Muscle layer of duodenum (tissue), 2 donors: ENCODE measurements around the gene FBXL2.

Source experiments
- H3K27ac ChIP-seq: one replicate; pipeline ENCODE4 v1.7.0; 2013; ENCODE audit warnings: mild to moderate bottlenecking, low read length
- H3K27me3 ChIP-seq: one replicate; pipeline ENCODE4 v1.7.0; 2013; ENCODE audit warnings: low read depth, mild to moderate bottlenecking, control low read depth, low read length
- H3K36me3 ChIP-seq, 2 donors: one replicate each; pipeline ENCODE4 v1.7.0; 2013; ENCODE audit warnings: low read length in 2 of 2, control low read depth in 1 of 2, mild to moderate bottlenecking in 1 of 2; ENCODE audit not compliant: insufficient read depth in 2 of 2, control insufficient read depth in 1 of 2
- H3K4me1 ChIP-seq, 2 donors: one replicate each; pipeline ENCODE4 v1.7.0; 2013; ENCODE audit warnings: low read length in 2 of 2, mild to moderate bottlenecking in 2 of 2, control low read depth in 1 of 2, moderate library complexity in 1 of 2; ENCODE audit not compliant: insufficient read depth in 2 of 2, control insufficient read depth in 1 of 2
- H3K4me3 ChIP-seq, 2 donors: one replicate each; pipeline ENCODE4 v1.7.0; 2013; ENCODE audit warnings: low read length in 2 of 2, low read depth in 1 of 2, mild to moderate bottlenecking in 1 of 2
- H3K9me3 ChIP-seq, 2 donors: one replicate each; pipeline ENCODE4 v1.7.0; 2013; ENCODE audit warnings: low read length in 2 of 2, control low read depth in 1 of 2, mild to moderate bottlenecking in 1 of 2; ENCODE audit not compliant: control insufficient read depth in 1 of 2
- donor health status: healthy.

The FBXL2 gene, protein sequence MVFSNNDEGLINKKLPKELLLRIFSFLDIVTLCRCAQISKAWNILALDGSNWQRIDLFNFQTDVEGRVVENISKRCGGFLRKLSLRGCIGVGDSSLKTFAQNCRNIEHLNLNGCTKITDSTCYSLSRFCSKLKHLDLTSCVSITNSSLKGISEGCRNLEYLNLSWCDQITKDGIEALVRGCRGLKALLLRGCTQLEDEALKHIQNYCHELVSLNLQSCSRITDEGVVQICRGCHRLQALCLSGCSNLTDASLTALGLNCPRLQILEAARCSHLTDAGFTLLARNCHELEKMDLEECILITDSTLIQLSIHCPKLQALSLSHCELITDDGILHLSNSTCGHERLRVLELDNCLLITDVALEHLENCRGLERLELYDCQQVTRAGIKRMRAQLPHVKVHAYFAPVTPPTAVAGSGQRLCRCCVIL

DNA sequence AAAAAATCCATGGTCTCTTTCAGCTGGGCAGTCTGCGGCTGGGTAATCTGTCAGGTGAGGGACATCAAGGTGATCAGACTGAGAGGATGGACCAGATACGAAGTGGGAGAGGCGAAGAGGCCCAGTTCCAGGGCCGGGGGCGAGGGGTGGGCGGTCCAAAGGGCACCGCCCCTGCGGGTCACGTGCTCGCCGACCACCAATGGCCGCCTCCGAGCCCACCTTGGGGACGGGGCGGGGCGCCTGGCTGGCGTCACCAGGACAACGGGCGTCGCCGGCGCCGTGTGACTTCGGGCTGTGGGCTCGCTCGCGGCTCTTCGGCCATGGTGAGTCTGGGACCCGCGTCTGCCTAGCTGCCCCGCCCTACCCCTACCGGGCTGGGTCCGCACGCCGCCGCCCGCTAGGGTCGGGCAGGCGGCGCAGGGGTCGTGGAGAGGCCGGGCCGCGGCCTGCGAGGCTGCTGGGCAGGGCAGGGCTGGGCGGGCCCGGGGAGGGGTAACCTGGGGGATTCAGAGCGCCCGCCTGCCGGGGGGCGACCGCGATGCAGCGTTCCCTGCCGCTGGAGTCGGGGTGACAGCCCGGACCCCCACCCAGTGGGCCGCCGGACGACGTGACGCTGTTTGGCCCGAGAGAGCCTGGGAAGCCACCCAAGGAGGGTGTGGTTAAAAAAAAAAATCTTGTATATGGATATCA, at the start of gene FBXL2:
Gene FBXL2, plus strand, starts transcription at position 250 of the 690 bp plus-strand sequence. Its CDS starts 71 bp downstream, at position 321.
- H3K9me3 ChIP-seq, result no peaks in the 10 kb centered on the region
- H3K27ac ChIP-seq, result no peak within 1 kb of the TSS
- H3K36me3 ChIP-seq, result no peaks in the 10 kb centered on the region
- no peaks in the 10 kb centered on the region for H3K27me3 ChIP-seq
- H3K4me3 ChIP-seq, result peak within 1 kb of the TSS; percentile 71 to 80
- H3K4me1 ChIP-seq, result peaks cover 0 to 5% of the 10 kb centered on the region in 2 donors

DNA sequence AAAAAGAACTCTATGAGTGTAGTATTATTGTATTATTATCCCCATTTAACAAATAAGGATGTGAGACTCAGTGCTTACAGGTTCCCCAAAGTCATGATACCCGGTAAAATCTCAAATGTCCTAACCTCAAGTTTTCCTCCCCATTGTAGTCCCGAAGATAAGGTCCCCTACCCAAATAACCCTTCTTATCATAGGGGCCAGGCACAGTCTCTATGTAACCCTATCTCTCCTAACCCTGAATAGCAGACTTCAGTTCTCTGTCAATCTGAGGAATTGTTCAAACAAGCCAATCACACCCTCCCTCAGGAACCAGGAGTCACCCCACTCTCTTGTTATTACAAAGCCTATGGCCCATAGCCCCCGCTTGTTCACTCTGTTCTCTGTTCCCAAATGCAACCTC, 48.2 kb upstream of the FBXL2 start:
- H3K36me3 ChIP-seq, result no peaks in the 10 kb centered on the region
- H3K4me1 ChIP-seq, result no peaks in the 10 kb centered on the region
- H3K4me3 ChIP-seq, result no peak overlapping the region
- no peaks in the 10 kb centered on the region for H3K9me3 ChIP-seq
- no peaks in the 10 kb centered on the region for H3K27me3 ChIP-seq
- H3K27ac ChIP-seq, result no peak overlapping the region

DNA sequence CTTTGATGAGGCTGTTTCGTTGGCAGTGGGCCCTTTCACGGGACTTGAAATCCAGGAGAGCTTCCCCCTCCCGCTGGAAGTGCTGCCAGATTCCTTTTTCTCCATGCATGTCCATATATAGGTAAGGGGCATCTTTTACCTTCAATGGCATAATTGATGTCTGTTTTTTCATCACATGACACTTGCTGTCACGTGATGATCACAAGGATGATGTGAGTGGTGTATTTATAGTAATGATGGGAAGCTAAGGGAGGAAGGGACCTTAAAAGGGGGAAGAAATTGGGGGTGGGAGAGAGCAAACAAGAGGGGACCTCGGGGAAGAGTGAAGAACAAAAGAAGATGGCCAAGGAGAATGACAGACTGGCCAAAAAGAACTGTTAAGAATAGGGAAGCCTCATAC, 47.3 kb upstream of the FBXL2 start:
- Histone ChIP-seq H3K4me3 (no peak overlapping the region), H3K9me3 (no peaks in the 10 kb centered on the region), H3K27ac (no peak overlapping the region), H3K4me1 (no peaks in the 10 kb centered on the region), H3K27me3 (no peaks in the 10 kb centered on the region), H3K36me3 (no peaks in the 10 kb centered on the region)

DNA sequence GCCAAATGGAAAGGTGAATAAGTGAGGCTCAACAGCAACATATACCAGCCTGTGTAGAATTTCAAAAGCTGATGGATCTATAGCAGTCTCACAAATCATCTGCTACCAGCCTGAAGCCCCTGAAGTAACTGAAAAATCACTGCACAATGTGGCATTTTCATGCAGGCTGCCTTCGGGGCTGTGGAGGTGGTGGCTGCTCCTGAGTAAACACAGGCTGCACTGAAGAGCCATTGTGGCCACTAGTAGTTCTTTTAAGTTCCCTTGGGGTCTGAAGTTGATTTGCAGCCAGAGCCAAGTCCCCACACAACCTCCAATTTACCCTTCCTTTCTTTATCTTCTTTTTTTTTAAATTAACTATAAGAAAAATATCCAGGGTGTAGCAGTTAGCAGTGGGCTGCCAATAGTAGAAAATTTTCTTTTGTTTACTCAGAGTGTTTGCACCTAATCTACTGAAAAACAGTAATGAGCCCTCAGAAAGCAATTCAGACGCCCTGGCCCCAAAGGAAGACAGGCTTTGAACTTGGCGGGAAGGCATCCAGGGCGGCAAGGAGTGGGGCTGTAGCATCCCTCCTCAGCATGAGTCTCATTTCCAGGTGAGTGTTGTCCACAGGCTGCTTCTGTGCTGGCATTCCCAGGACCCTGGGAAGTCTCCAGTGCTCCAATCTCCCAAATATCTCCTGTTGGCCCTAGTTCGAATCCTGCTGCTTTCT, 45.3 kb upstream of the FBXL2 start:
- H3K27me3 ChIP-seq, result no peaks in the 10 kb centered on the region
- no peaks in the 10 kb centered on the region for H3K36me3 ChIP-seq
- no peaks in the 10 kb centered on the region for H3K4me1 ChIP-seq

DNA sequence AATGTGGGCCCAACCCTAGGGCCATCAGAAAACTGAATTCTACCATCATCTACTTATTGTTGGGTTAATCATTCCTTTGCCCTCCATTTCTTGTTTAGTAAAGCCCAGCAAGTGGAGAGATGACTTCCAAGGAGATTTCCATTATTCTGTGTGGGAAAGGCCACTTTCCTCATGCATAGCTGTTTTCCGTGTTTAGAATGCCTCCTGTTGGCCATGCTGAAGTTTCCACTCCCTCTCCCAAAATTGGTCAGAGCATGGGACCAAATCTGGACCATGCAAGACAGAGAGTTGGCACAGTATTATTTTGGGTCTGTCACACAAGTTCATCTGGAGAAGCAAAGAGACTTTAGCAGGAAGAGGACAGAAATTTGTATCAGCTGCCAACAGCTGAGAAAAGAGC, 43.4 kb upstream of the FBXL2 start:
- no peaks in the 10 kb centered on the region for H3K4me1 ChIP-seq
- H3K9me3 ChIP-seq, result peaks cover 0 to under 1% of the 10 kb centered on the region in 2 donors
- no peaks in the 10 kb centered on the region for H3K27me3 ChIP-seq
- no peak overlapping the region for H3K4me3 ChIP-seq
- no peak overlapping the region for H3K27ac ChIP-seq
- no peaks in the 10 kb centered on the region for H3K36me3 ChIP-seq

More for the DNA sequence above, 45.3 kb upstream of the FBXL2 start:
- H3K9me3 ChIP-seq, result no peaks in the 10 kb centered on the region
- H3K4me3 ChIP-seq, result no peak overlapping the region
- H3K27ac ChIP-seq, result no peak overlapping the region

DNA sequence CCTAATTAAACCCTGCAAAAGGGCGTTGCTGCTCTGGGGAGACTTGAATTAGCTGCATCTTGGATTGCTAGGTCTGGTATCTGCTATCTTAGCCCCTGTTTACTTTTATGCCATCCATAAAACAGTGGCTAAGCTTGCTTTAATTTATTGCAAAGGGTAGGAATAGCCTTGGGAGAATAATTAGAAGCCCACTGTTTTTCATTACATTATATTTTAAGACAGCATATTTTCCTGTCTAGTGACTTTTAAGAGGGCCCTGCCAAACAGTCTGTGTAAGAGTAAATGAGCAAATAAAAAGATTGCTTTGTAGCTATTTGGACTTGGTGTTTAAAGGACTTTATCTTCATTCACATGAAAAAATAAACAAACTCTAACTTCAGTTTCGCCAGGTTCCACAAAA, 41.2 kb upstream of the FBXL2 start:
- Histone ChIP-seq H3K9me3 (peaks cover 2 to 3% of the 10 kb centered on the region in 2 donors), H3K4me3 (no peak overlapping the region), H3K4me1 (no peaks in the 10 kb centered on the region), H3K27ac (no peak overlapping the region), H3K36me3 (no peaks in the 10 kb centered on the region), H3K27me3 (no peaks in the 10 kb centered on the region)

DNA sequence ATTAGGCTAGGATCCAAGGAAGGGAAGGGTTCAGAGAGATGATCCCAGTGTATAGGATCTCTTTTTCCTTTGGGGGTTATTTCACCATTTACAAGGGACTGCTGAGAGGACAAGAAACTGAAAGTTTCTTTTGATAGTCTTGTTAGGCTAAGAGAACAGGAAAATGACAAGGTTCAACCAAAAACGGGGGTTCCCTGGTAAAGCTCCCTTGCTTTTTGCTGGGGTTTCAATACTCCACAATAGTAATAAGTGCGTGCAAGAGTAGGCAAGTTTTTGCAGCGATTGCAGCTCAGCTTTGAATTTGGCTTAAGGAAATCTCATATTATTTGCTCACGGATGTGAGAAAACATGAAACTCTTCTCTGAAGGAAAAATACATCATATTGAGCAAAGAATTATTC, 39.8 kb upstream of the FBXL2 start:
- Histone ChIP-seq H3K27ac (no peak overlapping the region), H3K9me3 (peaks cover 2 to 3% of the 10 kb centered on the region in 2 donors), H3K36me3 (no peaks in the 10 kb centered on the region), H3K4me3 (no peak overlapping the region), H3K4me1 (no peaks in the 10 kb centered on the region), H3K27me3 (no peaks in the 10 kb centered on the region)

DNA sequence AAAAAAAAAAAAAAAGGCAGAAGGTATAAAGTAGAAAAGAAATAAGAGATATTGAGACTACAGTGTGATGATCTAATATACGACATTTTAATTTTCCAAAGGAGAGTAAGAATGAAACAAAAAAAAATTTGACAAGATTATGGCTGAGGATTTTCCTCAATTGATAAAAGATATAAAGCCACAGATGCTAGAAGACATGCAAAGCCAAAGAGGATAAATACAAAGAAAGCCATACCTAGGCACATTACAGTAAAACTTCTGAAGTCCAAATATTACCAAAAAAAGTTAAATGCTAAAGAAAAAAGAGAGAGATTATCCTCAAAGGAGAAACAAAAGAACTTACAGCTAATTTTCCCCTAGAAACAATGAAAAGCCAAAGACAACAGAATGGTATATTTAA, 38.3 kb upstream of the FBXL2 start:
- no peaks in the 10 kb centered on the region for H3K36me3 ChIP-seq
- no peaks in the 10 kb centered on the region for H3K27me3 ChIP-seq
- peaks cover 2 to 3% of the 10 kb centered on the region in 2 donors for H3K9me3 ChIP-seq
- H3K4me1 ChIP-seq, result no peaks in the 10 kb centered on the region
- H3K27ac ChIP-seq, result no peak overlapping the region
- H3K4me3 ChIP-seq, result no peak overlapping the region

DNA sequence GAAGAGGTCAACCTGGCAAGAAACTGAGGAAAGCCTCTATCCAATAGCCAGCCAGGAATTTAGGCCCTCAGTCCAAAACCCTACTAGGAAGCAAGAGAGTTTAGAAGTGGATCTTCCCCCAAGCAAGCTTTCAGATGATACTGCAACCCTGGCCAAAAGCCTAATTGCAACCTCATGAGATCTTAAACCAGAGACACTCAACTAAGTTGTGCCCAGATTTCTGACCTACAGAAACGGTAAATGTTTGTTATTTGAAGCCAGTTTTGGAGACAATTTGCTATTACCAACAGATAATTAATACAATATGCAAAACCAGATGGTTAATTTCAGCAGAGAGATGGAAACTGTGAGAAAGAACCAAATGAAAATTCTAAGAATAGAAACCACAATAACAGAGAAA, 37.0 kb upstream of the FBXL2 start:
- H3K36me3 ChIP-seq, result no peaks in the 10 kb centered on the region

DNA sequence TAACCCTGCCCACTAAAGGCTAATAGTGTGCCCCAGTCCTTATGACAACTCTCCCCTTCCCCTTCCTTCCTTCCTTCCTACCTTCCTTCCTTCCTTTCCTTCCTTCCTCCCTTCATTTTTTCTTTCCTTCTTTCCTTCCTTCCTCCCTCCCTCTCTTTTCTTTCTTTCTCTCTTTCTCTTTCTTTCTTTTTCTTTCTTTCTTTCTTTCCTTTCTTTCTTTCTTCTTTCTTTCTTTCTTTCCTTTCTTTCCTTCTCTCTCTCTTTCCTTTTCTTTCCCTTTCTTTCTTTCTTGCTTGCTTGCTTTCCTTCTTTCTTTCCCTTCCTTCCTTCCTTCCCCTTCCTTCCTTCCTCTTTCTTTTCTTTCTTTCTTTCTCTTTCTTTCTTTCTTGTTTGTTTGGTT, 30.5 kb upstream of the FBXL2 start:
- H3K36me3 ChIP-seq, result no peaks in the 10 kb centered on the region
- no peak overlapping the region for H3K4me3 ChIP-seq
- no peaks in the 10 kb centered on the region for H3K27me3 ChIP-seq
- H3K9me3 ChIP-seq, result no peaks in the 10 kb centered on the region
- no peaks in the 10 kb centered on the region for H3K4me1 ChIP-seq
- H3K27ac ChIP-seq, result no peak overlapping the region

More for the DNA sequence above, 37.0 kb upstream of the FBXL2 start:
- Histone ChIP-seq H3K4me3 (no peak overlapping the region), H3K9me3 (peaks cover 2 to 3% of the 10 kb centered on the region in 2 donors), H3K27ac (no peak overlapping the region), H3K4me1 (no peaks in the 10 kb centered on the region), H3K27me3 (no peaks in the 10 kb centered on the region)

DNA sequence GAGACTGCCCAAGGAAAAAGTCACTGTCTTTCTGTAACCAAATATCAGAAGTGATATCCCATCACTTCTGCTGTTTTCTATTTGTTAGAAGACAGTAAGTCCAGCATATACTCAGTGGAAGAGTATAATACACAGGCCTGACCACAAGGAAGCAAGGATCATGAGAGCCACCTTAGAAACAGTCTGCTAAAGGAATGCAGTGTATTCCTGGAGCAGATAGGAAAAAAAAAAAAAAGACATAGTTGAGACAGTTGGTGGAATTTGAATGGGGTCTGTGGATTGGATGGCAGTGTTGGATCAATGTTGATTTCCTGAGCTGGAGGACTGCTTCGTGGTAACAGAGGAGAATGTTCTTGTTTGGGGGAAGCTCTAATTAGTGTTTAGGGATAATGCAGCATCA, 26.5 kb upstream of the FBXL2 start:
- Histone ChIP-seq H3K4me3 (no peak overlapping the region), H3K27ac (no peak overlapping the region), H3K4me1 (no peaks in the 10 kb centered on the region), H3K27me3 (no peaks in the 10 kb centered on the region), H3K9me3 (no peaks in the 10 kb centered on the region), H3K36me3 (no peaks in the 10 kb centered on the region)
